ENCODE measurements around the gene SFXN1. TPM values are rescaled to one million over a fixed set of nuclear protein-coding genes. Genes with fewer than 3 reads are reported as not detected.
A peak's percentile ranks its signal among the peaks of the same experiment; 100 is the strongest.

The SFXN1 gene
- polyA plus RNA-seq, 4 donors = 14.9 to 42.1 (median 22.4) TPM

DNA sequence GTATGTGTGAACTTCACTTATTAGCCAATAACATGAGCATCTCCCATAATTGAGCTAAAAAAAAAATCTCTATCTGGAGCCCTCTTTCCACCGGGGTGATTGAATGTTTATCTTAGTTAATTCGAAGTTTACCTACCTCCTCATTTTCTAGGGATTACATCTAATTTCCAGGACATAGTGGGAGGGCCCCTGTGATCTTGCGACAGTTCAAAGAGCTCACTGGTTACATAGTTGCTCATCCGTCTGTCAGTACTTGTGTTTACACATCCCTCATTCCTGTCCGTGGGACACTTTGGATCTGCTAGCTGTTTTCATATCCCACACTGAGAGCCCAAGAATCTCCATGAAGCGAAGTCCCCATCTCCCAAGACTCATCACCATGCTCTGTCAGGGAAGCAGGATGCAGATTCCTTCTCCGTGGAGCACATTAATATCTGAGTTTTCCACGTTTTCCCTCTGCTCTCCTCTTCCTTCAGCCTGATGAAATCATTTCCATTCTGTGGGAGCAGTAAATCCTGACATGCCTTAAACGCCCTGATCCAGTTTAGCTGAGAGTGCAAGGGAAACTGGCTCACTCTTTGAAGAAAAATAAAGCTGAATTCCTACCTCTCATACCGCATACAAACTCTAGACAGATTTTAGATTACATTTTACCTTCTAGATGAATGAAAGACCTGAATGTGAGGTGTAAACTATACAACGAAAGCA, 10.2 kb upstream of the SFXN1 start:
- FAIRE-seq (no peak), DNase-seq (no peak)
- no peaks in the 10 kb centered on the region for H3K36me3 ChIP-seq (ENCODE audit: control insufficient read depth in 3 of 3, insufficient read depth in 2 of 3, low read depth in 1 of 3, low read length in 3 of 3)
- no peaks in the 10 kb centered on the region for H3K9me3 ChIP-seq (ENCODE audit: control insufficient read depth in 2 of 2, insufficient read depth in 1 of 2, low read depth in 1 of 2, low read length in 1 of 2)
- no peak overlapping the region for H3K4me3 ChIP-seq (ENCODE audit: low read depth in 1 of 3, low read length in 3 of 3)
- 45 to 54% (median 51%) methylated on average over 11 of the region's 11 CpGs for WGBS, 3 donors
- H3K4me1 ChIP-seq (ENCODE audit: control insufficient read depth in 3 of 3, insufficient read depth in 2 of 3, low read depth in 1 of 3, low read length in 2 of 3) = no peaks in the 10 kb centered on the region
- H3K27ac ChIP-seq (ENCODE audit: low read depth in 1 of 3, low read length in 2 of 3) = no peak overlapping the region
- H3K27me3 ChIP-seq (ENCODE audit: control insufficient read depth in 3 of 3, insufficient read depth in 3 of 3, low read length in 3 of 3) = peaks cover 0 to 6% (median 0%) of the 10 kb centered on the region in 3 donors

DNA sequence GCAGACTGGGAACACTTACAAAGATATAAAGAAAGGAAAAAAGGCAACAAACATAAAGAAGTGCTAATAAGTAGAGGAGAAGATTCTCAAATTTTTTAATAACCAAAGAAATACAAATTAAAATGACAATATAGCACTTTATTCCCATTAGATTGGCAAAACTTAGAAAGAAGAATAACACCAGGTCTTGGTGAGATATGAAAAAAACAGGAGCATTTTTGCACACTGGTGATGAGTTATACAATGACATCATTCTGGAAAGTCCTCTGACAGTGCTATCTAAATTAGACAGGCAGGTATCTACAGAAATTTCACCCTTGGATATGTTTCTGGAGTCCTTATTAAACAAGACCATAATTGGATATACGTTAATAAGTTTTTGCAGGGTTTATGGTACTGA, 9.5 kb upstream of the SFXN1 start:
- FAIRE-seq = no peak
- Histone ChIP-seq H3K4me3 (ENCODE audit: low read depth in 1 of 3, low read length in 3 of 3) (no peak overlapping the region), H3K27me3 (ENCODE audit: control insufficient read depth in 3 of 3, insufficient read depth in 3 of 3, low read length in 3 of 3) (peaks cover 0 to 6% (median 0%) of the 10 kb centered on the region in 3 donors), H3K36me3 (ENCODE audit: control insufficient read depth in 3 of 3, insufficient read depth in 2 of 3, low read depth in 1 of 3, low read length in 3 of 3) (no peaks in the 10 kb centered on the region), H3K4me1 (ENCODE audit: control insufficient read depth in 3 of 3, insufficient read depth in 2 of 3, low read depth in 1 of 3, low read length in 2 of 3) (no peaks in the 10 kb centered on the region), H3K27ac (ENCODE audit: low read depth in 1 of 3, low read length in 2 of 3) (no peak overlapping the region), H3K9me3 (ENCODE audit: control insufficient read depth in 2 of 2, insufficient read depth in 1 of 2, low read depth in 1 of 2, low read length in 1 of 2) (no peaks in the 10 kb centered on the region)
- 89 to 94% (median 90%) methylated on average over 1 of the region's 1 CpG for WGBS, 3 donors
- DNase-seq = no peak

DNA sequence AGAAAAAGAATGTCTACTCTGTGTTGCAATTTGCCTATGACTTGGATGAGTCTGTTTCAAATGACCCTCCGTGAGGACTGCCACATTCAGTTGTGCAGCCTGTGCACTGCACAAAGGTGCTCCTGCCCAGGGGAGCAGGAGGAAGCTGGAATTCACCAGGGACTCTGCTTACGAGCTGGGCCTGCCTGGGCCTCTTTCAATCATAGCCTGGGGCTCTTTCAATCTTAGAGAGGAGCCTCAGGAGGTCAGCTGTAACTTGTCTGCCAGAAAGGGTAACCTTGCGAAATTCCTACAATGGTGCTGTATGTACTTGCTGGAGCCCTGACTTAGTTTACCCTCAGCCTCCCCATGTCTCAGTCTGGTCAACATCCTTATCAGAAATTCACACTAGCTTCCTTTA, 8.4 kb upstream of the SFXN1 start:
- no peak overlapping the region for H3K4me3 ChIP-seq (ENCODE audit: low read depth in 1 of 3, low read length in 3 of 3)
- FAIRE-seq = no peak
- WGBS, 3 donors = 52 to 65% (median 61%) methylated on average over 3 of the region's 3 CpGs

DNA sequence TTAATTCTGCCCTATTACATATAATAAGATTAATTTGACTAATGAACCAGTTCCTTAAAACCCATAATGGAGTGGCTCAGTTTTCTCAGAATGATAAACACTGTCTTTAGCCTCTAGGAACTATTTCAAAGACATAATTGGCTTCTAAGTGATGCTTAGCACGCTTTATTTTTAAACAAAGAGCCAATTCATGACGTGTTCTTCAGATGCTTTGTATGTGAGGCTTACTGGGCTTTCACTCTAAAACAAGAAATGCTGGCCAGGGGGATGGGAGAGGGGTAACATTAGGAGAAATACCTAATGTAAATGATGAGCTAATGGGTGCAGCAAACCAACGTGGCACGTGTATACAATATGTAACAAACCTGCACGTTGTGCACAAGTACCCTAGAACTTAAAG, 7.6 kb upstream of the SFXN1 start:
- Histone ChIP-seq H3K4me1 (ENCODE audit: control insufficient read depth in 3 of 3, insufficient read depth in 2 of 3, low read depth in 1 of 3, low read length in 2 of 3) (no peaks in the 10 kb centered on the region), H3K27me3 (ENCODE audit: control insufficient read depth in 3 of 3, insufficient read depth in 3 of 3, low read length in 3 of 3) (peaks cover 0 to 6% (median 0%) of the 10 kb centered on the region in 3 donors), H3K27ac (ENCODE audit: low read depth in 1 of 3, low read length in 2 of 3) (no peak overlapping the region), H3K9me3 (ENCODE audit: control insufficient read depth in 2 of 2, insufficient read depth in 1 of 2, low read depth in 1 of 2, low read length in 1 of 2) (no peaks in the 10 kb centered on the region), H3K4me3 (ENCODE audit: low read depth in 1 of 3, low read length in 3 of 3) (no peak overlapping the region), H3K36me3 (ENCODE audit: control insufficient read depth in 3 of 3, insufficient read depth in 2 of 3, low read depth in 1 of 3, low read length in 3 of 3) (no peaks in the 10 kb centered on the region)
- WGBS, 3 donors = 61 to 74% (median 67%) methylated on average over 5 of the region's 5 CpGs
- FAIRE-seq = no peak
- DNase-seq = no peak

More for the DNA sequence above, 8.4 kb upstream of the SFXN1 start:
- peaks cover 0 to 6% (median 0%) of the 10 kb centered on the region in 3 donors for H3K27me3 ChIP-seq (ENCODE audit: control insufficient read depth in 3 of 3, insufficient read depth in 3 of 3, low read length in 3 of 3)
- H3K27ac ChIP-seq (ENCODE audit: low read depth in 1 of 3, low read length in 2 of 3) = no peak overlapping the region
- no peaks in the 10 kb centered on the region for H3K4me1 ChIP-seq (ENCODE audit: control insufficient read depth in 3 of 3, insufficient read depth in 2 of 3, low read depth in 1 of 3, low read length in 2 of 3)
- H3K36me3 ChIP-seq (ENCODE audit: control insufficient read depth in 3 of 3, insufficient read depth in 2 of 3, low read depth in 1 of 3, low read length in 3 of 3) = no peaks in the 10 kb centered on the region
- H3K9me3 ChIP-seq (ENCODE audit: control insufficient read depth in 2 of 2, insufficient read depth in 1 of 2, low read depth in 1 of 2, low read length in 1 of 2) = no peaks in the 10 kb centered on the region
- DNase-seq = no peak

DNA sequence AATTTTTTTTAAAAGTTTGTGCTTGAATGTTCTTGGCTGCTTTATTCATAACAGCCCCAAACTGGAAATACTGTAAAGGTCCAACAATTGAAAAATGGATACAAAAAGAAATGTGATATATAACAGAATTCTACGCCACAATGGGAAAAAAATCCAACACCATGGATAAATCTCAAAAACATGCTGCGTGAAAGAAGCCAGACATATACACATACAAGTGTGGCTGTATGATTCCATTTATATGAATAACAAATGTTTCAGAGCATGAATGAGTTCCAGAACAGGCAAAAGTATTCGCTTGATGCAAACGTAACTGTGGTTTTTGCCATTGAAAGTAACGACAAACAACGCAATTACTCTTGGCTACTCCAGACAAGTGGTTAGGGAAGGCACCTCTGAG, 7.2 kb upstream of the SFXN1 start:
- no peaks in the 10 kb centered on the region for H3K9me3 ChIP-seq (ENCODE audit: control insufficient read depth in 2 of 2, insufficient read depth in 1 of 2, low read depth in 1 of 2, low read length in 1 of 2)
- DNase-seq (no peak), FAIRE-seq (no peak)
- H3K36me3 ChIP-seq (ENCODE audit: control insufficient read depth in 3 of 3, insufficient read depth in 2 of 3, low read depth in 1 of 3, low read length in 3 of 3) = no peaks in the 10 kb centered on the region
- WGBS, 3 donors = 82 to 93% (median 92%) methylated on average over 6 of the region's 6 CpGs
- no peak overlapping the region for H3K27ac ChIP-seq (ENCODE audit: low read depth in 1 of 3, low read length in 2 of 3)
- no peaks in the 10 kb centered on the region for H3K4me1 ChIP-seq (ENCODE audit: control insufficient read depth in 3 of 3, insufficient read depth in 2 of 3, low read depth in 1 of 3, low read length in 2 of 3)
- no peak overlapping the region for H3K4me3 ChIP-seq (ENCODE audit: low read depth in 1 of 3, low read length in 3 of 3)
- peaks cover 0 to 5% (median 0%) of the 10 kb centered on the region in 3 donors for H3K27me3 ChIP-seq (ENCODE audit: control insufficient read depth in 3 of 3, insufficient read depth in 3 of 3, low read length in 3 of 3)

DNA sequence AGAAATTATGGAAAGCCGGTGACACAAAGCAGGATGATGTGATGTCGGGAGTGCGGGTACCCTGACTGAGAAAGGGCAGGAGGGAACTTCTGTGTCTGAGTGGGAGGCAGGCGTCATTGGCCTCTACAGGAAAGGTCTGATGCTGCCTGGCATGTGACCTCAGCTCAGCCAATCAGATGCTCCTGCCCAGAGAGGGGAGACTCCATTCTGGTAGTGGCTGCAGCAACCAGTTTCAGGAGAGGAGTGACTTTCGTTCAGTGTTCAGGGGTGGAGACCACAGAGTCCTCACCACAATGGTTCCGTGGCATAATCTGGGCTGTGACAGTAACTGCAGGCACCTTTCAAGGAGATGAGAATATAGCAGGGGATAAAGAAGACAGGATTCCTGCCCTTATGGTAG, 6.7 kb upstream of the SFXN1 start:
- Histone ChIP-seq H3K4me3 (ENCODE audit: low read depth in 1 of 3, low read length in 3 of 3) (no peak overlapping the region), H3K27ac (ENCODE audit: low read depth in 1 of 3, low read length in 2 of 3) (no peak overlapping the region), H3K27me3 (ENCODE audit: control insufficient read depth in 3 of 3, insufficient read depth in 3 of 3, low read length in 3 of 3) (peaks cover 0 to 3% (median 0%) of the 10 kb centered on the region in 3 donors), H3K36me3 (ENCODE audit: control insufficient read depth in 3 of 3, insufficient read depth in 2 of 3, low read depth in 1 of 3, low read length in 3 of 3) (no peaks in the 10 kb centered on the region), H3K9me3 (ENCODE audit: control insufficient read depth in 2 of 2, insufficient read depth in 1 of 2, low read depth in 1 of 2, low read length in 1 of 2) (no peaks in the 10 kb centered on the region), H3K4me1 (ENCODE audit: control insufficient read depth in 3 of 3, insufficient read depth in 2 of 3, low read depth in 1 of 3, low read length in 2 of 3) (no peaks in the 10 kb centered on the region)
- FAIRE-seq (no peak), DNase-seq (no peak)
- WGBS, 3 donors = 67 to 74% (median 74%) methylated on average over 6 of the region's 6 CpGs

DNA sequence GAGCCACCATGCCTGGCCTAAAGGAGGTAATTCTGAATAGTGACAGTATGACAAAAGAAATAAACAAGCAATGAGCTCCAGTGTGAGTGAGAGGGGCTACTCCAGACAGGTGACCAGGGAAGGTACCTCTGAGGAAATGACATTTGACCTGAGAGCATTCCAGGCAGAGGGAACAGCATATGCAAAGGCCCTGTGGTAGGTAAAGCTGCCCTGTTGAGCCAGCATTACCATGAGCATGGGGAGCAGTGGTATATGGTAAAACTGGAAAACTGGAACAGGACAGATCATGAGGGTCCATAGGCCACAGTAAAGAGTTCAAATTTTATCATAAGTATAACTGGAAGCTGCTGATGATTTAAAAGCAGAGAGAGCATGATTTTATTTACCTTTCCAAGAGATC, 6.0 kb upstream of the SFXN1 start:
- Histone ChIP-seq H3K36me3 (ENCODE audit: control insufficient read depth in 3 of 3, insufficient read depth in 2 of 3, low read depth in 1 of 3, low read length in 3 of 3) (no peaks in the 10 kb centered on the region), H3K9me3 (ENCODE audit: control insufficient read depth in 2 of 2, insufficient read depth in 1 of 2, low read depth in 1 of 2, low read length in 1 of 2) (no peaks in the 10 kb centered on the region), H3K4me3 (ENCODE audit: low read depth in 1 of 3, low read length in 3 of 3) (no peak overlapping the region), H3K4me1 (ENCODE audit: control insufficient read depth in 3 of 3, insufficient read depth in 2 of 3, low read depth in 1 of 3, low read length in 2 of 3) (no peaks in the 10 kb centered on the region), H3K27ac (ENCODE audit: low read depth in 1 of 3, low read length in 2 of 3) (no peak overlapping the region), H3K27me3 (ENCODE audit: control insufficient read depth in 3 of 3, insufficient read depth in 3 of 3, low read length in 3 of 3) (peaks cover 0 to 3% (median 0%) of the 10 kb centered on the region in 3 donors)
- no peak for DNase-seq
- FAIRE-seq = no peak

DNA sequence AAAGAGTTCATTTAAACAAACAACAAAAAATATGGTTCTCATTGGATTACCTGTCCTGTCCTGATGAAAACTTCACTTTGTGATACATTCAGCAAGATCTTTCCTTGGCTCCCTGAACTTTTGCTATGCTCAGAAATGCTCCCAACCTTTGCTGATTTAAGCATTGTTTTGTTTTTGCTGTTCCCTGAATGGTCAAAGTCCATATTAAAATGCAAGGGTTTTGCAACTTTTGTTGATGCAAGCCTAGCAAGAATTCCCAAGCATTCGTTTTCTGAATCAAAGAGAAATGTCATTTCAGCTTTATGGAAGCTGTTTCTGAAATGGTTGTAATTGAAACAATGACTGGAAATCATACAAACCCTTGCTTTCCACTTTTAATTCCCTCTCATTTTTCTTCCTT, 3.1 kb upstream of the SFXN1 start:
- Histone ChIP-seq H3K27ac (ENCODE audit: low read depth in 1 of 3, low read length in 2 of 3) (no peak overlapping the region), H3K27me3 (ENCODE audit: control insufficient read depth in 3 of 3, insufficient read depth in 3 of 3, low read length in 3 of 3) (no peaks in the 10 kb centered on the region), H3K4me1 (ENCODE audit: control insufficient read depth in 3 of 3, insufficient read depth in 2 of 3, low read depth in 1 of 3, low read length in 2 of 3) (peaks cover 2 to 8% (median 8%) of the 10 kb centered on the region in 3 donors), H3K4me3 (ENCODE audit: low read depth in 1 of 3, low read length in 3 of 3) (no peak overlapping the region), H3K9me3 (ENCODE audit: control insufficient read depth in 2 of 2, insufficient read depth in 1 of 2, low read depth in 1 of 2, low read length in 1 of 2) (no peaks in the 10 kb centered on the region), H3K36me3 (ENCODE audit: control insufficient read depth in 3 of 3, insufficient read depth in 2 of 3, low read depth in 1 of 3, low read length in 3 of 3) (no peaks in the 10 kb centered on the region)
- no peak for DNase-seq
- 54 to 72% (median 68%) methylated on average over 1 of the region's 1 CpG for WGBS, 3 donors
- FAIRE-seq = no peak

DNA sequence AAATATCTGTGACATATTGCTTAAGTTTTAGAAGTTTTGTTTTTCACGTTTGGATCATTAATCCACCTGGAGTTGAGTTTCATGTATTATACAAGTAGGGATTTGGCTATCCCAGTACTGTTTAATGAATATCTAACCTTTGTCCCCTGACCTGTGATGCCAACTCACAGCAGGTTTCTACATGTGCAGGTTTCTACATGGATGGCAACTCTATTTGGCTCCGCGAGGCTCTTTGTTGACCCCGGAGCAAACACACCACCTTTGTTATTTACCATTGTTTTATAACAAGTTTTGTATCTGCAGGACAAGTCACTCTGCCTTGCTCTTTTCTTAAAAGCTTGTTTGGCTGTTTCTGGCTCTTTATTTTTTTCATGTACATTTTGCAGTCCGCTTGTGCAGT, 920 bp upstream of the SFXN1 start:
- Histone ChIP-seq H3K36me3 (ENCODE audit: control insufficient read depth in 3 of 3, insufficient read depth in 2 of 3, low read depth in 1 of 3, low read length in 3 of 3) (peaks cover 0 to 3% (median 0%) of the 10 kb centered on the region in 3 donors), H3K27ac (ENCODE audit: low read depth in 1 of 3, low read length in 2 of 3) (no peak overlapping the region), H3K27me3 (ENCODE audit: control insufficient read depth in 3 of 3, insufficient read depth in 3 of 3, low read length in 3 of 3) (no peaks in the 10 kb centered on the region), H3K4me3 (ENCODE audit: low read depth in 1 of 3, low read length in 3 of 3) (no peak overlapping the region), H3K9me3 (ENCODE audit: control insufficient read depth in 2 of 2, insufficient read depth in 1 of 2, low read depth in 1 of 2, low read length in 1 of 2) (no peaks in the 10 kb centered on the region), H3K4me1 (ENCODE audit: control insufficient read depth in 3 of 3, insufficient read depth in 2 of 3, low read depth in 1 of 3, low read length in 2 of 3) (peaks cover 5 to 10% (median 8%) of the 10 kb centered on the region in 3 donors)
- 52 to 72% (median 57%) methylated on average over 5 of the region's 5 CpGs for WGBS, 3 donors
- DNase-seq (peak in 1 of 2 donors; percentile 45), FAIRE-seq (no peak)

All from small intestine (tissue), 7 donors.